ENCODE results near the gene CA7. TPM values are rescaled to one million over a fixed set of nuclear protein-coding genes. Genes with fewer than 3 reads are reported as not detected.

CA7 gene
- total RNA-seq, 1 donor from 2014 or later = not detected

- no peak for TF ChIP-seq CTCF (IDR thresholded peaks at IDR 0.05)
- intact Hi-C loops (cut with DNase I) = no loop called here
- no peaks in the 10 kb centered on the region for H3K27me3 ChIP-seq
- H3K4me1 ChIP-seq = peaks cover 36 to 69% of the 10 kb centered on the region in 2 donors
- no peak for DNase-seq (ENCODE audit: low spot score in 2 of 2)
- no peak overlapping the region for H3K4me3 ChIP-seq
- no peaks in the 10 kb centered on the region for H3K9me3 ChIP-seq
- H3K27ac ChIP-seq = peak overlapping the region; percentile 90 to 92
- no peaks in the 10 kb centered on the region for H3K36me3 ChIP-seq
Observed at GRCh38 chr16:66898933-66899309, 54.7 kb downstream of the CA7 start.

- no peak for TF ChIP-seq CTCF (IDR thresholded peaks at IDR 0.05)
- no peak for DNase-seq (ENCODE audit: low spot score in 2 of 2)
- Histone ChIP-seq H3K4me3 (no peak overlapping the region), H3K36me3 (no peaks in the 10 kb centered on the region), H3K27me3 (no peaks in the 10 kb centered on the region), H3K4me1 (peaks cover 41 to 74% of the 10 kb centered on the region in 2 donors), H3K9me3 (no peaks in the 10 kb centered on the region), H3K27ac (peak overlapping the region; percentile 90 to 92)
- intact Hi-C loops (cut with DNase I) = no loop called here
Observed at GRCh38 chr16:66899310-66899944, 55.2 kb downstream of the CA7 start.

- Histone ChIP-seq H3K4me3 (no peak overlapping the region), H3K36me3 (no peaks in the 10 kb centered on the region), H3K27me3 (no peaks in the 10 kb centered on the region), H3K27ac (peak overlapping the region; percentile 90 to 92), H3K9me3 (no peaks in the 10 kb centered on the region), H3K4me1 (peaks cover 45 to 81% of the 10 kb centered on the region in 2 donors)
- peak in 1 of 2 donors; percentile 92 for DNase-seq (ENCODE audit: low spot score in 2 of 2)
- no peak for TF ChIP-seq CTCF (IDR thresholded peaks at IDR 0.05)
- intact Hi-C loops (cut with DNase I) = loop anchor here (1.0 kb wide), 1 partner anchor 25 kb away; the partner anchor contains the start of gene RRAD
Observed at GRCh38 chr16:66899945-66900710, 55.9 kb downstream of the CA7 start.

- no peak for DNase-seq (ENCODE audit: low spot score in 2 of 2)
- H3K27ac ChIP-seq = peak overlapping the region; percentile 90 to 92
- H3K4me3 ChIP-seq = no peak overlapping the region
- no peak for TF ChIP-seq CTCF (IDR thresholded peaks at IDR 0.05)
- H3K9me3 ChIP-seq = no peaks in the 10 kb centered on the region
- H3K27me3 ChIP-seq = no peaks in the 10 kb centered on the region
- intact Hi-C loops (cut with DNase I) = loop anchor here (1.0 kb wide), 1 partner anchor 24 kb away; the partner anchor contains the start of gene RRAD
- peaks cover 45 to 82% of the 10 kb centered on the region in 2 donors for H3K4me1 ChIP-seq
- H3K36me3 ChIP-seq = no peaks in the 10 kb centered on the region
Observed at GRCh38 chr16:66900721-66901441, 56.7 kb downstream of the CA7 start.

- intact Hi-C loops (cut with DNase I) = no loop called here
- Histone ChIP-seq H3K4me1 (peaks cover 45 to 78% of the 10 kb centered on the region in 2 donors), H3K27me3 (no peaks in the 10 kb centered on the region), H3K4me3 (no peak overlapping the region), H3K36me3 (no peaks in the 10 kb centered on the region), H3K27ac (peak overlapping the region; percentile 90 to 92), H3K9me3 (no peaks in the 10 kb centered on the region)
- DNase-seq (ENCODE audit: low spot score in 2 of 2) = no peak
- TF ChIP-seq CTCF (IDR thresholded peaks at IDR 0.05) = no peak
Observed at GRCh38 chr16:66901626-66902025, 57.4 kb downstream of the CA7 start.

All from ascending aorta (tissue), 2 donors.